Breast epithelium (tissue), 4 donors: ENCODE data around the gene COL23A1. TPM values are rescaled to one million over a fixed set of nuclear protein-coding genes. Genes with fewer than 3 reads are reported as not detected.

ENCODE experiments used
- DNase-seq, 2 donors: peaks; one replicate each; pipeline ENCODE4 v3.0.0-alpha.2; 2019; ENCODE audit warnings: low spot score in 2 of 2
- H3K27ac ChIP-seq, 2 donors: fragments of 200-600 bp; sonication (generic) in 1 of 2; one replicate each; pipeline ENCODE4 v1.5.1; 2016 to 2019; ENCODE audit warnings: mild to moderate bottlenecking in 1 of 2
- H3K27me3 ChIP-seq, 2 donors: fragments of 200-600 bp; sonication (generic) in 1 of 2; one replicate each; pipeline versions ENCODE4 v1.5.1 to v1.6.0; 2017 to 2019; ENCODE audit warnings: control low read depth in 1 of 2, mild to moderate bottlenecking in 1 of 2
- H3K36me3 ChIP-seq: fragments of 200-600 bp; one replicate; pipeline ENCODE4 v1.5.1; 2019
- H3K4me1 ChIP-seq, 2 donors: fragments of 200-600 bp; sonication (generic); one replicate each; pipeline ENCODE4 v1.5.1; 2016 to 2019; ENCODE audit warnings: control low read depth in 1 of 2
- H3K4me3 ChIP-seq, 3 donors: fragments of 200-600 bp; sonication (generic); 1 replicate in 2 of 3; 2 replicates in 1 of 3; pipeline ENCODE4 v1.5.1; 2016 to 2019; ENCODE audit warnings: mild to moderate bottlenecking in 3 of 3, moderate library complexity in 2 of 3
- H3K9me3 ChIP-seq, 2 donors: fragments of 200-600 bp; sonication (generic) in 1 of 2; one replicate each; pipeline ENCODE4 v1.5.1; 2016 to 2019; ENCODE audit warnings: control low read depth in 1 of 2
- POLR2A ChIP-seq: fragments of 450-650 bp; IDR thresholded peaks from one replicate; pipeline ENCODE4 v1.6.1; 2016; ENCODE audit warnings: antibody characterized with exemption, mild to moderate bottlenecking, moderate library complexity
- POLR2AphosphoS5 ChIP-seq, 3 donors: sonication (generic); formaldehyde crosslinking; IDR thresholded peaks; one replicate each; pipeline ENCODE4 v1.6.1; 2017; ENCODE audit warnings: antibody characterized with exemption in 3 of 3
- intact Hi-C: fragments of 100-400 bp; cut with DNase I; formaldehyde crosslinking; loops from one replicate; pipeline ENCODE4 v1.15.1; 2023; ENCODE audit warnings: low total_unique reads
- total RNA-seq, 3 donors: library from RNA; depleted of rRNA; stranded (reverse); fragments of >200 nt; gene quantifications; one replicate each; pipeline ENCODE4 v1.1.0, GENCODE V29; 2016
- TF ChIP-seq, protein P1 (sequence below), 3 donors: fragments of 450-650 bp; IDR thresholded peaks; one replicate each; pipeline ENCODE4 v1.5.1; 2016 to 2017; ENCODE audit warnings: antibody characterized with exemption in 3 of 3, mild to moderate bottlenecking in 3 of 3, moderate library complexity in 3 of 3

The COL23A1 gene
- total RNA-seq, 3 donors from 2014 or later: 0.32 to 3.3 (median 2.6) TPM

DNA sequence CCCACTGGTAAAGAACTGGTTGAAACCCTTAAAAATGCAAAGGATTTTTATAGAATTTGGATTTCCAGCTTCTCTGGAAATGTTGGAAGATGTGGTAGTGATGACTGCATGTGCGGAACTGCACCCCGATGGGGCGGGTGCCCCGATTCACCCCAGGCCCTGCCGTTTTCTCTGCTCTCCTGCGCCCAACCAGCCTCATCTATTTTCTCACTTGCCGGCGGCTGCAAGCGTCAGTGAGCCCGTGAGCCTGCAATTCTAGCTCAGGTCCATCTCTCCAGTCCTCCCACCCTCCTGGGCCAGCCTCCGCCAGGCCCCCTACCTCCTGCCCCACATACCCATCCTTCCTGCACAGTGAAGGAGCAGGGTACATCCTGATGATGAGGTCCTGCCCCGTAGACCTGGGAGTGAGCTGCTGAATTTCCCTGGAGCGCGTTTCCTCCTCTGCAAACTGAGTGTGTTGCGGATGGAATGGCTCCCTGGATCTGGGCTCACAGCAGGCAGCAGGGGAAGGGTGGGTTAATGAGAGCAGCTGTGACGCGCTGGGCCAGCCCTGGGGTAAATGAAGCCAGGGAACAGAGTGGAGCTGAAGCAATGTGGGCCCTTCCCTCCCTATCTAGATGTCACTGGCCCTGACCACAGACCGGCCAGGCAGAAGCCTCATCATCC, 311.7 kb downstream of the COL23A1 start:
- TF ChIP-seq POLR2A (no peak), POLR2AphosphoS5 (IDR thresholded peaks at IDR 0.05) (no peak)
- TF ChIP-seq, protein P1, sequence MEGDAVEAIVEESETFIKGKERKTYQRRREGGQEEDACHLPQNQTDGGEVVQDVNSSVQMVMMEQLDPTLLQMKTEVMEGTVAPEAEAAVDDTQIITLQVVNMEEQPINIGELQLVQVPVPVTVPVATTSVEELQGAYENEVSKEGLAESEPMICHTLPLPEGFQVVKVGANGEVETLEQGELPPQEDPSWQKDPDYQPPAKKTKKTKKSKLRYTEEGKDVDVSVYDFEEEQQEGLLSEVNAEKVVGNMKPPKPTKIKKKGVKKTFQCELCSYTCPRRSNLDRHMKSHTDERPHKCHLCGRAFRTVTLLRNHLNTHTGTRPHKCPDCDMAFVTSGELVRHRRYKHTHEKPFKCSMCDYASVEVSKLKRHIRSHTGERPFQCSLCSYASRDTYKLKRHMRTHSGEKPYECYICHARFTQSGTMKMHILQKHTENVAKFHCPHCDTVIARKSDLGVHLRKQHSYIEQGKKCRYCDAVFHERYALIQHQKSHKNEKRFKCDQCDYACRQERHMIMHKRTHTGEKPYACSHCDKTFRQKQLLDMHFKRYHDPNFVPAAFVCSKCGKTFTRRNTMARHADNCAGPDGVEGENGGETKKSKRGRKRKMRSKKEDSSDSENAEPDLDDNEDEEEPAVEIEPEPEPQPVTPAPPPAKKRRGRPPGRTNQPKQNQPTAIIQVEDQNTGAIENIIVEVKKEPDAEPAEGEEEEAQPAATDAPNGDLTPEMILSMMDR (IDR thresholded peaks at IDR 0.05): no peak
- Histone ChIP-seq H3K4me3 (no peak overlapping the region), H3K27me3 (peaks cover 0 to 23% of the 10 kb centered on the region in 2 donors), H3K36me3 (no peaks in the 10 kb centered on the region), H3K27ac (no peak overlapping the region), H3K9me3 (peaks cover 5 to 9% of the 10 kb centered on the region in 2 donors), H3K4me1 (no peaks in the 10 kb centered on the region)
- intact Hi-C loops: loop anchor here (10.0 kb wide), 1 partner anchor 286 kb away; no protein-coding TSS in a partner anchor
- DNase-seq: no peak

DNA sequence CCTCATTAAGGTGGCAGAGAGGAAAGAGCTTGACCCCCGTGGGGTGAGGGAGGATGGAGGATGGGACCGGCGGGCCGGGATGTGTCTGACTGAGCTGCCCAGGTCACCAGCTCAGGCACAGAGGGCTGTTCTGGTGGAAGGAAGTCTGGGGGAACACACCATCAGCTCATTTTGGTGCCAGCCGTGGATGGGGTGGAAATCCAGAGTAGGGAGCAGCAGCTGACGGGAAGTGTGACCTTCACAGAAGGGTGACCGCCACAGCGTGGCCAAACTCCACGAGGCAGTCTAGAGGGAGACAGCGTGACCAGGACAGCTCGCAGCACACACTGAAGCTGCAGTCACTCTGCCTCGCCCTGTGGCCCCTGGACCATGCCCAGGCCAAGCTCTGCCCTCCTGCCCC, 312.3 kb downstream of the COL23A1 start:
- Histone ChIP-seq H3K4me1 (no peaks in the 10 kb centered on the region), H3K27me3 (peaks cover 0 to 23% of the 10 kb centered on the region in 2 donors), H3K4me3 (no peak overlapping the region), H3K27ac (no peak overlapping the region), H3K9me3 (peaks cover 5 to 6% of the 10 kb centered on the region in 2 donors), H3K36me3 (no peaks in the 10 kb centered on the region)
- intact Hi-C loops: loop anchor here (10.0 kb wide), 1 partner anchor 287 kb away; no protein-coding TSS in a partner anchor
- TF ChIP-seq POLR2A (no peak), POLR2AphosphoS5 (IDR thresholded peaks at IDR 0.05) (no peak)
- TF ChIP-seq, protein P1 (IDR thresholded peaks at IDR 0.05): no peak
- no peak for DNase-seq

DNA sequence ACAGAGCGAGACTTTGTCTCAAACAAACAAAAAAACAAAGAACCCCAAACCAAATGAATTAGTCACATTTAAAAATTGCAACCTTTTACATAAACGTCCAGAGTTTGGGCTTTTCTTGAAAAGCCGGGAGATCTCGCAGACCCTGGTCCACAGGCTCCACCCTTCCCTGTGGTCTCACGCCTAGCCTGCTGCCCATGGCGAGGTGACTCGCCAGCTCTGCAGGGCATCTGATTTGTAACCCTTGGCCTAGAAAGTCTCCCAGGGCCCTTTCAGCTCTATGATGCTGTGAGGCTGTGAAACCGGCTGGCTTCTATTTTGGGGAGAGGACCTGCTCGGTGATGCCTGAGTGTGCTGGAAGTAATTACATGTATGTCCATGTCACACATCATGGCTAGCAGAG, 312.8 kb downstream of the COL23A1 start:
- H3K27me3 ChIP-seq: peaks cover 0 to 23% of the 10 kb centered on the region in 2 donors
- intact Hi-C loops: loop anchor here (10.0 kb wide), 1 partner anchor 287 kb away; no protein-coding TSS in a partner anchor
- no peak for TF ChIP-seq POLR2AphosphoS5 (IDR thresholded peaks at IDR 0.05)
- TF ChIP-seq, protein P1 (IDR thresholded peaks at IDR 0.05): no peak
- no peak for TF ChIP-seq POLR2A
- no peak overlapping the region for H3K4me3 ChIP-seq
- peaks cover 5 to 6% of the 10 kb centered on the region in 2 donors for H3K9me3 ChIP-seq
- no peaks in the 10 kb centered on the region for H3K4me1 ChIP-seq
- DNase-seq: no peak
- no peaks in the 10 kb centered on the region for H3K36me3 ChIP-seq
- no peak overlapping the region for H3K27ac ChIP-seq

DNA sequence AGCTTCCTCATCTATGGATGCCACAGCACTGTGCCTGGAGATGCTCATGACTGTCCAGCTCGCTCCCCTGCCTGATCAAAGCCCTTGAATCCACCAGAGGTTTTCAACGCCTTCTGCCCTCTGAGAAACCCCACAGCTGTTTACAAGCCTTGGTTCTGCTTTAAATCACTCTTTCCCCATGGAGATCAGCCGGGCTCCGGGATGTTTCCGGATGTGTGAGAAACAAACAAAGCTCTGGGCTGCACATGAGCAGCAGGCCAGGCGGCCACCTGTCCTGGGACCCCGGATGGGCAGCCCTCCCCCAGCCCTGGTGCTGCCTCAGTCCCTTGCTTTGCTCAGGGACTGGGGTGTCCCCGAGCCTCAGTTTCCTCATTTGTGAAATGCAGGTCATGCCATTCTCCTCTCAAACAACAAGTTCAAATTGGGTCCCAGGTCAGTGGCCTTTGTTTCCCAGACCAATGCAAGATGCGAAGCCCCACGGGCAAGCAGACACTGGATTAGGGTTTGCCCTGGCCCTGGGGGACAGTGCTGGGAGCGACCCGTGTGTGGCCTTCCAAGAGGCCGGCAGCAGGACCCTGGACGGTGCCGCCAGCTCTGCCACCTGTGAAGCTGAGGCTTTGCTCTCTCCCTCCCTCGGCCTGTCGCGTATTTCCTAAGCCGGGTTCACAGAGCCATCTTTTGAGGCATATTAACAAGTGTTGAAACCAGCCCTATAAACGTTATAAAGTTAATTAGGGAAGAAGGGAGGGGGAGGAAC, 315.2 kb downstream of the COL23A1 start:
- H3K9me3 ChIP-seq: peaks cover 5 to 6% of the 10 kb centered on the region in 2 donors
- H3K4me1 ChIP-seq: no peaks in the 10 kb centered on the region
- no peak overlapping the region for H3K27ac ChIP-seq
- TF ChIP-seq, protein P1 (IDR thresholded peaks at IDR 0.05): no peak
- no peak for TF ChIP-seq POLR2AphosphoS5 (IDR thresholded peaks at IDR 0.05)
- no peak for TF ChIP-seq POLR2A
- intact Hi-C loops: loop anchor here (10.0 kb wide), 1 partner anchor 290 kb away; no protein-coding TSS in a partner anchor
- DNase-seq: no peak
- no peak overlapping the region for H3K4me3 ChIP-seq
- H3K36me3 ChIP-seq: no peaks in the 10 kb centered on the region
- peaks cover 0 to 27% of the 10 kb centered on the region in 2 donors for H3K27me3 ChIP-seq
